NB4 (cell line): ENCODE results near the gene SAG.

ENCODE experiments used
- DNase-seq: peaks from one replicate; pipeline ENCODE4 v3.0.0; 2010; ENCODE audit warnings: low read depth
- H3K4me3 ChIP-seq: one replicate; pipeline ENCODE4 v1.5.1; 2011; ENCODE audit warnings: mild to moderate bottlenecking, low read depth, low read length, moderate library complexity
- CTCF ChIP-seq: IDR thresholded peaks from one replicate; pipeline ENCODE4 v1.5.1; 2012; ENCODE audit warnings: low read depth, low read length
- MAX ChIP-seq: IDR thresholded peaks from 2 replicates; pipeline ENCODE4 v1.6.1; 2011; ENCODE audit warnings: low read depth, low read length
- MYC ChIP-seq: IDR thresholded peaks from 2 replicates; pipeline ENCODE4 v1.6.1; 2011; ENCODE audit warnings: low read depth, low read length
- POLR2A ChIP-seq: IDR thresholded peaks from 2 replicates; pipeline ENCODE4 v1.6.1; 2011; ENCODE audit warnings: mild to moderate bottlenecking; ENCODE audit not compliant: insufficient read length; ENCODE audit errors: extremely low read depth

The SAG gene

DNA sequence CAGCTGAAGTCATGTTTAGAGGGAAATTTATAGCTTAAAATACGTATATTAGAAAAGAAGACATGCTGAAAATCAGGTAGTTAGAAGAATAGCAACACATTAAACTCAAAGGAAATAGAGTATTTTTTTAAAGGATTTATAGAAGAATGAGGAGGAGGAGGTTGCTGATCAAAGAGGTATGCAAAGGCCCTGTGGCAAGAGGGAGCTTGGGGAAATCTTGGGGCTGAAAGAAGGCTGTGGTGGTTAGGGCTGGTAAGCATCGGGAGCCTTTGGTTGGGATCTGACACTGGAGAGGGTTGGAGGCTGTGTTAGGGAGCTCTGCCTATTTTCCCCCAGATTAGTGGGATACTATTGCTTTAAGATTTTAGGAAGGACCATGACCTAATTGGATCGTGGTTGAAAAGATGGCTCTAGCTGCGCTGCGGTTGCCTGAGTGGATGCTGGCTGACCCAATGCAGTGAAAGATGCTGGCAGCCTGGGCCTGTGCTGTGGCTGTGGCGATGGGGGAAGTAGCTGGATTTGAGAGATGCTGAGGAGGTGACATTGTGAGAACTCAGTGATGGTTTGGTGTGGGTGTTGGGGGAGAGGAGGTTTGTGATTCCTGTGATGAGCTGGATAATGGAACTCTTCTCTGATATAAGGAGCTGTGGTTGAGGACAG is 58.4 kb downstream of the SAG start:
- H3K4me3 ChIP-seq = no peak overlapping the region
- TF ChIP-seq MAX = no peak
- no peak for TF ChIP-seq MYC
- TF ChIP-seq POLR2A = no peak
- no peak for TF ChIP-seq CTCF
- no peak for DNase-seq

DNA sequence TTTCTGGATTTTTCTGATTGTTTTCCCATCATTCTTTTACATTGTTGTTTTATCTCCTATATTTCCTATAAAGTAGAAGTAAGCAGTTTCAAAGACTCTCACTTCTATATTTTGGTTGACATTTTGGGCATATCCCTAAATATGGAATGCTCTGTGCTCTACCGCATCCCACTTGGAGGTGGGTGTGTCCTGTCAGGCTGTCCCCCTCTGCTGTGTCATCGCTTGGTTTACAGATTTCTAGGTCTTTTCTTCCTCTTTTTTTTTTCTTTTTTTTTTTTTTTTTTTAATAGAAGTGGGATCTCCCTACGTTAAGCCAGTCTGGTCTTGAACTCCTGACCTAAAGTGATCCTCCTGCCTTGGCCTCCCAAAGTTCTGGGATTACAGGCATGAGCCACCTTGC is 60.0 kb downstream of the SAG start:
- DNase-seq = no peak
- H3K4me3 ChIP-seq = no peak overlapping the region
- no peak for TF ChIP-seq MYC
- TF ChIP-seq CTCF = no peak
- no peak for TF ChIP-seq MAX
- no peak for TF ChIP-seq POLR2A

DNA sequence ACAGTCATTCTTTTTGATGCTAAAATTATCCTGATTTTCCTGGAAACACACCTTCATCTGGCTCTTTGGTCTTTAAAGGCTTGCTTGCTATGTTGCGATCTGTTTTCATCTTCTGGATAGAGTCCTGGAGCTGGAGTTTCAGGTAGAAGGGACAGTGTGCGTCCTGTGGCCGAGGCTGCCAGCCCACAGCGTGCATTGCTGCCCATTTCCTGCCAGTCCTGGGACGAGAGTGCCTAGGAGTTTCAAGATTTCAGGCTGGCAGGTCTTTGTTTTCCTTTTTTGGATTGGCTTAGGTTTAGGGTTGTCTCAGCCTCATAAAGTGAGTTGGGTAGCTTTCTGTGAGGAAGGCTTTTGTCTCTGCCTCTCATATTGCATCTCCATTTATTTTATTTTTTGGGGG is 61.1 kb downstream of the SAG start:
- TF ChIP-seq MYC (no peak), MAX (no peak), CTCF (no peak), POLR2A (no peak)
- no peak for DNase-seq

GRCh38 chr2:233369462-233369861 is 61.8 kb downstream of the SAG start:
- no peak for DNase-seq
- no peak for TF ChIP-seq MAX
- TF ChIP-seq POLR2A = no peak
- no peak for TF ChIP-seq CTCF
- TF ChIP-seq MYC = no peak
- no peak overlapping the region for H3K4me3 ChIP-seq

More for the DNA sequence above, 61.1 kb downstream of the SAG start:
- H3K4me3 ChIP-seq = no peak overlapping the region

- H3K4me3 ChIP-seq = no peak overlapping the region
- TF ChIP-seq MYC (no peak), POLR2A (no peak), MAX (no peak), CTCF (no peak)
Measured at GRCh38 chr2:233369897-233370685, 62.5 kb downstream of the SAG start.

More at GRCh38 chr2:233369897-233370685, 62.5 kb downstream of the SAG start:
- DNase-seq = no peak
